Gastroesophageal sphincter (tissue), 4 donors: Measurements from ENCODE around the gene PCBP3. TPM values are rescaled to one million over a fixed set of nuclear protein-coding genes. Genes with fewer than 3 reads are reported as not detected.
"Not testable (repeated sequence)": the region's sequence is repeated elsewhere in the genome, so short reads cannot be mapped to it uniquely, and the experiment has no call there.

ENCODE experiments used
- ATAC-seq: fragments of 150-250 bp; one replicate; pipeline ENCODE4 v1.9.1; 2016; ENCODE audit warnings: mild to moderate bottlenecking, moderate library complexity
- H3K27ac ChIP-seq, 4 donors: fragments of 200-600 bp; sonication (generic) in 3 of 4; 1 replicate in 3 of 4; 2 replicates in 1 of 4; pipeline ENCODE4 v1.5.1; 2016 to 2019
- H3K27me3 ChIP-seq: fragments of 200-600 bp; sonication (generic); one replicate; pipeline ENCODE4 v1.5.1; 2019
- H3K36me3 ChIP-seq, 2 donors: fragments of 200-600 bp; sonication (generic); one replicate each; pipeline ENCODE4 v1.5.1; 2019; ENCODE audit warnings: control low read depth in 1 of 2
- H3K4me1 ChIP-seq, 3 donors: fragments of 200-600 bp; sonication (generic); 1 replicate in 2 of 3; 2 replicates in 1 of 3; pipeline ENCODE4 v1.5.1; 2016 to 2019; ENCODE audit warnings: control low read depth in 2 of 3
- H3K4me3 ChIP-seq, 2 donors: fragments of 200-600 bp; sonication (generic); one replicate each; pipeline ENCODE4 v1.5.1; 2019; ENCODE audit warnings: mild to moderate bottlenecking in 1 of 2, moderate library complexity in 1 of 2
- H3K9me3 ChIP-seq, 3 donors: fragments of 200-600 bp; sonication (generic); one replicate each; pipeline ENCODE4 v1.5.1; 2017 to 2019; ENCODE audit warnings: control low read depth in 2 of 3
- CTCF ChIP-seq, 4 experiments: fragments of 200-600 bp in 2 of 4; fragments of 450-650 bp in 2 of 4; sonication (generic) in 1 of 4; IDR thresholded peaks; one replicate each; pipeline ENCODE4 v1.5.1; 2017 to 2019; ENCODE audit warnings: antibody characterized with exemption in 4 of 4, mild to moderate bottlenecking in 2 of 4, moderate library complexity in 2 of 4
- EP300 ChIP-seq: sonication (generic); formaldehyde crosslinking; IDR thresholded peaks from one replicate; pipeline ENCODE4 v1.6.1; 2017; ENCODE audit warnings: antibody characterized with exemption, mild to moderate bottlenecking
- POLR2A ChIP-seq, 2 donors: fragments of 450-650 bp; IDR thresholded peaks; one replicate each; pipeline ENCODE4 v1.6.1; 2017; ENCODE audit warnings: antibody characterized with exemption in 2 of 2, mild to moderate bottlenecking in 2 of 2, moderate library complexity in 1 of 2
- POLR2AphosphoS5 ChIP-seq: sonication (generic); formaldehyde crosslinking; IDR thresholded peaks from one replicate; pipeline ENCODE4 v1.6.1; 2017; ENCODE audit warnings: antibody characterized with exemption
- WGBS, 2 donors: methylation state at CpG; one replicate each; pipeline ENCODE4 v1.1.5; 2018; ENCODE audit warnings: low coverage in 1 of 2; 5-methylcytosine and 5-hydroxymethylcytosine counted together
- total RNA-seq, 4 donors: library from RNA; depleted of rRNA; stranded (reverse); fragments of >200 nt; gene quantifications; one replicate each; pipeline ENCODE4 v1.1.0, GENCODE V29; 2016

Gene PCBP3
- total RNA-seq, 4 donors from 2014 or later = 5.1 to 14.8 (median 10.4) TPM

GRCh38 chr21:45617021-45617921 is 26.3 kb upstream of the PCBP3 start:
- H3K4me1 ChIP-seq = peaks cover 0 to 3% (median 0%) of the 10 kb centered on the region in 3 donors
- H3K36me3 ChIP-seq = no peaks in the 10 kb centered on the region
- H3K9me3 ChIP-seq = peaks cover 0 to 13% (median 0%) of the 10 kb centered on the region in 3 donors
- ATAC-seq = no peak
- H3K27me3 ChIP-seq = peaks cover 69% of the 10 kb centered on the region
- 55 to 80% methylated on average over 1 to 9 of the region's 19 CpGs for WGBS, 2 donors
- TF ChIP-seq CTCF (IDR thresholded peaks at IDR 0.05) = no peak
- TF ChIP-seq POLR2AphosphoS5 = no peak
- TF ChIP-seq EP300 = no peak
- no peak for TF ChIP-seq POLR2A (IDR thresholded peaks at IDR 0.05)
- no peak overlapping the region for H3K4me3 ChIP-seq
- H3K27ac ChIP-seq = no peak overlapping the region

GRCh38 chr21:45618287-45618686 is 25.2 kb upstream of the PCBP3 start:
- H3K4me1 ChIP-seq = no peaks in the 10 kb centered on the region
- no peaks in the 10 kb centered on the region for H3K36me3 ChIP-seq
- peaks cover 0 to 13% (median 0%) of the 10 kb centered on the region in 3 donors for H3K9me3 ChIP-seq
- no peak overlapping the region for H3K27ac ChIP-seq
- peaks cover 75% of the 10 kb centered on the region for H3K27me3 ChIP-seq
- ATAC-seq = no peak
- WGBS, 2 donors = 10 to 49% methylated on average over 5 to 9 of the region's 13 CpGs
- TF ChIP-seq POLR2A (IDR thresholded peaks at IDR 0.05) (no peak), POLR2AphosphoS5 (no peak), CTCF (IDR thresholded peaks at IDR 0.05) (no peak), EP300 (no peak)
- H3K4me3 ChIP-seq = no peak overlapping the region

- H3K27ac ChIP-seq = no peak overlapping the region
- H3K4me3 ChIP-seq = no peak overlapping the region
- H3K4me1 ChIP-seq = no peaks in the 10 kb centered on the region
- no peak for ATAC-seq
- no peak for TF ChIP-seq POLR2AphosphoS5
- no peak for TF ChIP-seq POLR2A (IDR thresholded peaks at IDR 0.05)
- no peak for TF ChIP-seq EP300
- TF ChIP-seq CTCF (IDR thresholded peaks at IDR 0.05) = no peak
- WGBS, 2 donors = 67% methylated on average over 1 of the region's 8 CpGs; no CpG with 5 or more reads in 1 of the 2 donors
- H3K9me3 ChIP-seq = peaks cover 0 to 13% (median 0%) of the 10 kb centered on the region in 3 donors
- H3K27me3 ChIP-seq = peaks cover 72% of the 10 kb centered on the region
- no peaks in the 10 kb centered on the region for H3K36me3 ChIP-seq
Measured at GRCh38 chr21:45618846-45619485, 24.6 kb upstream of the PCBP3 start.

- H3K36me3 ChIP-seq = no peaks in the 10 kb centered on the region
- no peak overlapping the region for H3K4me3 ChIP-seq
- no peak for ATAC-seq
- peaks cover 0 to 13% (median 0%) of the 10 kb centered on the region in 3 donors for H3K9me3 ChIP-seq
- TF ChIP-seq EP300 (no peak), CTCF (IDR thresholded peaks at IDR 0.05) (no peak), POLR2A (IDR thresholded peaks at IDR 0.05) (no peak), POLR2AphosphoS5 (no peak)
- peaks cover 67% of the 10 kb centered on the region for H3K27me3 ChIP-seq
- no peak overlapping the region for H3K27ac ChIP-seq
- H3K4me1 ChIP-seq = no peaks in the 10 kb centered on the region
- WGBS, 2 donors = 54 to 63% methylated on average over 10 of the region's 12 CpGs
Measured at GRCh38 chr21:45620201-45620923, 23.2 kb upstream of the PCBP3 start.

GRCh38 chr21:45621435-45622331 is 21.8 kb upstream of the PCBP3 start:
- not testable (repeated sequence) for H3K4me3 ChIP-seq, H3K4me1 ChIP-seq, ATAC-seq, H3K36me3 ChIP-seq, H3K27ac ChIP-seq
- H3K27me3 ChIP-seq = peaks cover 62% of the 10 kb centered on the region
- WGBS, 2 donors = 52 to 56% methylated on average over 3 to 5 of the region's 10 CpGs
- peaks cover 0 to 13% (median 0%) of the 10 kb centered on the region in 3 donors for H3K9me3 ChIP-seq
